ENCODE measurements around the gene THRB. TPM values are rescaled to one million over a fixed set of nuclear protein-coding genes. Genes with fewer than 3 reads are reported as not detected.

The THRB gene
- total and polyA plus RNA-seq, 5 experiments from 2014 or later, result not detected

- POLR2A ChIA-PET, result no interaction called here
- no peak overlapping the region for H3K27ac Mint-ChIP-seq
- peaks cover 0 to 10% (median 0%) of the 10 kb centered on the region in 9 donors for H3K9me3 Mint-ChIP-seq
- no peak for ATAC-seq
- H3K36me3 Mint-ChIP-seq, result no peaks in the 10 kb centered on the region
- H3K27me3 Mint-ChIP-seq, result peaks cover 0 to 18% (median 1%) of the 10 kb centered on the region in 5 donors
- no peak overlapping the region for H3K4me3 Mint-ChIP-seq
- no peaks in the 10 kb centered on the region for H3K4me1 Mint-ChIP-seq
- DNase-seq, result no peak
Measured at GRCh38 chr3:24451461-24452099, 43.1 kb downstream of the THRB start.

- ATAC-seq (no peak), DNase-seq (no peak)
- H3K27ac Mint-ChIP-seq, result no peak overlapping the region
- no peaks in the 10 kb centered on the region for H3K4me1 Mint-ChIP-seq
- peaks cover 0 to 10% (median 0%) of the 10 kb centered on the region in 9 donors for H3K9me3 Mint-ChIP-seq
- POLR2A ChIA-PET, result no interaction called here
- no peak overlapping the region for H3K4me3 Mint-ChIP-seq
- no peaks in the 10 kb centered on the region for H3K36me3 Mint-ChIP-seq
- H3K27me3 Mint-ChIP-seq, result peaks cover 0 to 18% (median 1%) of the 10 kb centered on the region in 5 donors
Measured at GRCh38 chr3:24450160-24450907, 44.3 kb downstream of the THRB start.

DNA sequence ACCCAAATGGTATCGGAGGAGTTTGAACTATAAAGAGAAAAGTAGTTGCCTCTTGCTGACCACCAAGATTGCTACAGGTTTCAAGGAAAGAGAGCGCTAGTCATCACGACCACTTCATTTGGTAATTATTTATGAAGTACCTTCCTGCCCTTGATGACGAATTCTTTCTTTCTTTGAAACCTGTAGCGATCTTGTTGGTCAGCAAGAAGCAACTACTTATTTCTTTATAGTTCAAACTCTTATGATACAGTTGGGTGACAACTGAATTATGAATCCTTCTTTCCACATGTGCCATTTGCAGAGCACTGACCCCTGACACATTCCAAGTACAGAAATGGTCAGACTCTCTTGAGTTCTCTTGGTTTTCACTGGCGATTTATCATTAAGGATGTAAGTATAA lies 46.8 kb downstream of the THRB start:
- POLR2A ChIA-PET, result no interaction called here
- no peak for DNase-seq
- Mint-ChIP-seq H3K9me3 (peaks cover 0 to 4% (median 0%) of the 10 kb centered on the region in 9 donors), H3K27ac (no peak overlapping the region), H3K4me1 (no peaks in the 10 kb centered on the region), H3K27me3 (peaks cover 0 to 5% (median 0%) of the 10 kb centered on the region in 5 donors), H3K4me3 (no peak overlapping the region), H3K36me3 (no peaks in the 10 kb centered on the region)
- ATAC-seq, result no peak

DNA sequence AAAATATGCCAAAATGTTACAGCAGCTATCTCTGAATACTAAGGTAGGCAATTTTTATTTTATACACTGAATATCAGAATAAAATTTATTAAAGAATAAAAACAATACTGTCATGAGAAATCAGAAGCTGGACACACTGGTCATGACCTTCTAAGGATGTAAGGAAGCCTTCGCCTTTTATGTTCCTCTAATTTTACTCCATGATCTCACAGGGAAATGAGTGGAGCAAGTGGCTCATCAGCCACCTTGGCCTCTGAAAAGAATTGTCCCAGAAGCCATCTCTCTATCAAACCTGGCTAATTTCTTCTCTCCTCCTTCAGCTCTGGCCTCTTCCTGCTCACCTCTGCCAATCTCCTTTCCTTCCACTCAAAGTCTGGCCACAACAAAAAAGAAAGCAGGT lies 48.6 kb downstream of the THRB start:
- no peak for ATAC-seq
- POLR2A ChIA-PET, result no interaction called here
- no peak overlapping the region for H3K27ac Mint-ChIP-seq
- no peaks in the 10 kb centered on the region for H3K9me3 Mint-ChIP-seq
- H3K4me1 Mint-ChIP-seq, result no peaks in the 10 kb centered on the region
- no peaks in the 10 kb centered on the region for H3K36me3 Mint-ChIP-seq
- H3K4me3 Mint-ChIP-seq, result no peak overlapping the region
- peaks cover 0 to 5% (median 0%) of the 10 kb centered on the region in 5 donors for H3K27me3 Mint-ChIP-seq
- DNase-seq, result no peak

GRCh38 chr3:24443476-24443875 lies 51.2 kb downstream of the THRB start:
- DNase-seq (no peak), ATAC-seq (no peak)
- Mint-ChIP-seq H3K9me3 (peaks cover 0 to 3% (median 0%) of the 10 kb centered on the region in 9 donors), H3K36me3 (no peaks in the 10 kb centered on the region), H3K27ac (no peak overlapping the region), H3K27me3 (no peaks in the 10 kb centered on the region), H3K4me1 (no peaks in the 10 kb centered on the region), H3K4me3 (no peak overlapping the region)
- POLR2A ChIA-PET, result no interaction called here

DNA sequence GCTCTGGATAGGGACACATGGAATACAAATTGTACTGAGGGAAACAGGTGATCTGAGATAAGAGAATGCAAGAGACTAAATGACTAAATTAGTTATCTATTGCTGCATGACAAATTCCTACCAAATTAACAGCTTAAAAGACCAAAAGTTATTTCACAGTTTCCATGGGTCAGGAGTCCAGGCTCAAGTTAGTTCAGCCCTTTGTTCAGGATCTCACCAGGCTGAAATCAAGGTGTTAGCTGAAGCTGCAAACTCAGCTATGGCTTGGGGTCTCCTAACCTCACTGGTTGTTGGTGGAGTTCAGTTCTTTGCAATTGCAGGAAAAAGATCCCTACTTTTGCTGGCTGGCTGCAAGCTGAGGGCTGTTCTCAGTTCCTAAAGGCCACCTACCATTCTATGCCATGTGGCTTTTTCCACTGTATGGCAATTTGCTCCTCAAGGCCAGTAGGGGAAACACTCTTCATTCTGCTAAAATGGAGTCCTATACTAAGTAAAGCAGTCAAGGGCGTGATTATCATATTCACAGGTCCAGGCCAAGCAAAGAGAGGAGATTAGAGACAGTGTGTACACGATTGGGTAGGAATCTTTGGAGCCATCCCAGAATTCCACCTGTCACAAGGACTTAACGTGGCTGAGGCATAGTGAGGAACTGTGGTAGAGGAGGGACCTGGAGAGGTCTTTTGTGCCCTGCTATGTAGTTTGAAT lies 53.7 kb downstream of the THRB start:
- Mint-ChIP-seq H3K27ac (no peak overlapping the region), H3K4me1 (no peaks in the 10 kb centered on the region), H3K4me3 (no peak overlapping the region), H3K27me3 (no peaks in the 10 kb centered on the region), H3K36me3 (no peaks in the 10 kb centered on the region), H3K9me3 (peaks cover 0 to 3% (median 0%) of the 10 kb centered on the region in 9 donors)
- ATAC-seq (no peak), DNase-seq (no peak)
- POLR2A ChIA-PET, result no interaction called here

GRCh38 chr3:24439021-24439420 lies 55.6 kb downstream of the THRB start:
- DNase-seq (no peak), ATAC-seq (no peak)
- Mint-ChIP-seq H3K9me3 (peaks cover 0 to 17% (median 0%) of the 10 kb centered on the region in 9 donors), H3K4me1 (no peaks in the 10 kb centered on the region), H3K27me3 (peaks cover 0 to 9% (median 4%) of the 10 kb centered on the region in 5 donors), H3K36me3 (no peaks in the 10 kb centered on the region), H3K4me3 (no peak overlapping the region), H3K27ac (no peak overlapping the region)
- POLR2A ChIA-PET, result no interaction called here

DNA sequence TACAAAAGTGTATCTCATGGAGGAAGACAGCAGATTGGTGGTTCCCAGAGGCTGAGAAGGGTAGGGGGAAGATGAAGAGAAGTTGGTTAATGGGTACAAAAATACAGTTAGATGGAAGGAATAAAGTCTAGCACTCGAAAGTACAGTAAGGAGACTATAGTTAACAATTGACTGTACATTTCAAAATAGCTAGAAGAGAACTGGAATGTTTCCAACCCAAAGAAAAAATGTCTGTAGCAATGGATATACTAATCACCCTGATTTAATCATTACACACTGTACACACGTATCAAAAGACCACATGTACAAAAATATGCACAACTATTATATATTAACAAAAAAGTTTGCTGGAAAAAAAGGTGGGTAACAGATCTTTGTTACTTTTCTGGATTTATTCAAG lies 57.3 kb downstream of the THRB start:
- ATAC-seq, result no peak
- POLR2A ChIA-PET, result no interaction called here
- Mint-ChIP-seq H3K4me3 (no peak overlapping the region), H3K36me3 (no peaks in the 10 kb centered on the region), H3K27me3 (peaks cover 0 to 9% (median 4%) of the 10 kb centered on the region in 5 donors), H3K4me1 (no peaks in the 10 kb centered on the region), H3K27ac (no peak overlapping the region), H3K9me3 (peaks cover 0 to 17% (median 0%) of the 10 kb centered on the region in 9 donors)
- no peak for DNase-seq

DNA sequence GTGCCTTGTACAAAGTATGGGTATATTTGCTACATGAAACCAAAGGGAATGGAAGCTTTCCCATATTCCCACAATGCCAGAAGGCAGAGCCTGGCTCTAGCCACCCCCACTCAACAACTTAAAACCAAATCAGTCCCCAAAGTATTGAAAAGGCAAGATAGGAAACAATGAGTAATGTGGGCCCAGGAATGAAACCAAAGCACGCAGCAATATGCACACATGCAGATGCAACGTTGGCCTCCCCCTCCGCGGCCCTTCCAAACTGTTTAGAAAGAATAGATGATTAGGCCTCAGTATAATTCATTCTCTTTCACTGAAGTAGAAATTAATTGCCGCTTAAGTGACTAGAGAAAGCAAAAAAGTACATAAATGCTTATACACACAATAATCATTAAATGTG lies 59.1 kb downstream of the THRB start:
- DNase-seq, result no peak
- peaks cover 0 to 20% (median 1%) of the 10 kb centered on the region in 9 donors for H3K9me3 Mint-ChIP-seq
- no peaks in the 10 kb centered on the region for H3K4me1 Mint-ChIP-seq
- no peak for ATAC-seq
- H3K4me3 Mint-ChIP-seq, result no peak overlapping the region
- no peaks in the 10 kb centered on the region for H3K36me3 Mint-ChIP-seq
- POLR2A ChIA-PET, result no interaction called here
- H3K27ac Mint-ChIP-seq, result no peak overlapping the region
- peaks cover 0 to 9% (median 4%) of the 10 kb centered on the region in 5 donors for H3K27me3 Mint-ChIP-seq

- DNase-seq, result no peak
- POLR2A ChIA-PET, result no interaction called here
- Mint-ChIP-seq H3K4me3 (no peak overlapping the region), H3K9me3 (peaks cover 0 to 27% (median 1%) of the 10 kb centered on the region in 9 donors), H3K27ac (no peak overlapping the region), H3K27me3 (peaks cover 0 to 9% (median 4%) of the 10 kb centered on the region in 5 donors), H3K4me1 (no peaks in the 10 kb centered on the region), H3K36me3 (no peaks in the 10 kb centered on the region)
- ATAC-seq, result no peak
Measured at GRCh38 chr3:24434651-24435050, 60.0 kb downstream of the THRB start.

DNA sequence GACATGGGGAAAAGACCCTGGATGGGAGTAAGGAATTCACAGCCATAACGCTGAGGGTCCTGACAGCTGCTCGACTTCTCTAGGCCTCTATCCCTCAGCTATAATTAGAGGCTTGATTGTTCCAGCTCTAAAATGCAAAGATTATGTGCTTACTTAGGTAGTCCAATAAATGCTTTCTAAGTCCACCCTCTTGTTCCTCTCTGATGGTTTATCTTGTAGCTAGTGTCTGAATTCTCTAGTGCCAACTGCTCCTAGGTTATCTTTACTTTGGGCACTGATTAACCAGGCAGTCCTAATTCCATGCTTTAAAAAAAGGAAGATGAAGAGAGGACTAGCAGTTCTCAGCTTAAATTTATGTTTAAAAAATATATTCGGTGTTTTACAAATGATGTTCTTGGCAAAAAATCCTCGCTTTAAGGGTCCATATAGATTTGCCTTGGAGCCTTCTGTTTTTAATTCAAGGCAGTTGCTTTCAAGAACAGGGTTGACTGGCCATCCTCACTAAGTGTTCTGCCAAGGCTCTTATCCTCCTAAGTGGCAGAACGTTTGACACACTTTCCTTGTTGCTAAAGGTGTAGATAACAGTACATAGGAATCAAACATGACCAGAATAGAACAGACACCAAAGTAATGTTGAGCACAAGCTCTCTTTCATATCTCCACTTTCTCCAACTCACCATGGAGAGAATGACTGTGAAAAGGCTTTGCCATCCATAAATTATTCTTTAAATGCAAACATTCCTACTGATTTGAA lies 60.6 kb downstream of the THRB start:
- Mint-ChIP-seq H3K27me3 (peaks cover 0 to 9% (median 4%) of the 10 kb centered on the region in 5 donors), H3K27ac (no peak overlapping the region), H3K9me3 (peaks cover 0 to 27% (median 1%) of the 10 kb centered on the region in 9 donors), H3K4me1 (no peaks in the 10 kb centered on the region), H3K4me3 (no peak overlapping the region), H3K36me3 (no peaks in the 10 kb centered on the region)
- POLR2A ChIA-PET, result no interaction called here
- DNase-seq (no peak), ATAC-seq (no peak)

DNA sequence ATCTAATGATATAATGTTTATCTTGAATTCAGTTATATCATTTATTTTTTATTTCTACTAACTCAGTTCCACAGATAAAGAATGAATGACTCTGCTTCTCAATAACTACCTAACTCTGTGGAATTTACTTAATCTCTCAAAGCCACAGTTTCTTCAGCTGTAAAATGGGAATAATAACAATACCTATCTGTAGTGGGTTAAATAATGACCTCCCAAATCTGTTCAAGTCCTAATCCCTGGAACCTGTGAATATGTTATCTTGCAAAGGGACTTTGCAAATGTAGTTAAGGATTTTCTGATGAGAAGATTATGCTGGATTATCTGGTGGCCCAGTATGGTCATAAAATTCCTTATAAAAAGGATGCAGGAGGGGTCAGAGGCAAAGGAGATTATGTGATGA lies 61.7 kb downstream of the THRB start:
- POLR2A ChIA-PET, result no interaction called here
- H3K36me3 Mint-ChIP-seq, result no peaks in the 10 kb centered on the region
- no peak for ATAC-seq
- H3K27ac Mint-ChIP-seq, result no peak overlapping the region
- H3K9me3 Mint-ChIP-seq, result peaks cover 0 to 27% (median 1%) of the 10 kb centered on the region in 9 donors
- no peak for DNase-seq
- peaks cover 0 to 1% (median 0%) of the 10 kb centered on the region in 4 donors for H3K4me1 Mint-ChIP-seq
- H3K4me3 Mint-ChIP-seq, result no peak overlapping the region
- H3K27me3 Mint-ChIP-seq, result peaks cover 0 to 9% (median 4%) of the 10 kb centered on the region in 5 donors

Data from naive thymus-derived CD8-positive, alpha-beta T cell (primary cell).